Activated CD8-positive, alpha-beta T cell treated with anti-CD3 and anti-CD28 coated beads, Interleukin-2, amount 10 ng/mL, durations not matched to agents 7 days and 5 days (primary cell): Measurements from ENCODE around the gene RMRP. TPM values are rescaled to one million over a fixed set of nuclear protein-coding genes. Genes with fewer than 3 reads are reported as not detected.

Experiments
- ATAC-seq: fragments of 150-1000 bp; cut with Tn5 transposase; one replicate; pipeline ENCODE4 v1.10.0; 2021; ENCODE audit warnings: moderate library complexity
- CTCF ChIA-PET: fragments of 350-600 bp; sonication (Branson Sonifier 250); formaldehyde crosslinking; loops from one replicate; lab custom pipeline; 2021; ENCODE audit warnings: antibody characterized with exemption; lab: Charles Lee
- POLR2A ChIA-PET: fragments of 350-600 bp; sonication (Branson Sonifier 250); formaldehyde crosslinking; loops from one replicate; lab custom pipeline; 2021; ENCODE audit warnings: antibody characterized with exemption; lab: Charles Lee
- DNase-seq: peaks from one replicate; pipeline ENCODE4 v3.0.0-alpha.2; 2020
- H3K27ac Mint-ChIP-seq: one replicate; pipeline ENCODE4 v1.8.0; 2021; ENCODE audit warnings: mild to moderate bottlenecking, mixed read lengths
- H3K27me3 Mint-ChIP-seq: one replicate; pipeline ENCODE4 v1.8.0; 2021; ENCODE audit warnings: low read depth, mixed read lengths
- H3K36me3 Mint-ChIP-seq: one replicate; pipeline ENCODE4 v1.8.0; 2021; ENCODE audit warnings: low read depth, mixed read lengths
- H3K4me1 Mint-ChIP-seq: one replicate; pipeline ENCODE4 v1.8.0; 2021; ENCODE audit warnings: low read depth, mixed read lengths
- H3K4me3 Mint-ChIP-seq: one replicate; pipeline ENCODE4 v1.8.0; 2021; ENCODE audit warnings: mild to moderate bottlenecking, mixed read lengths
- H3K9me3 Mint-ChIP-seq: one replicate; pipeline ENCODE4 v1.8.0; 2022; ENCODE audit warnings: mixed read lengths; ENCODE audit not compliant: insufficient read depth
- total RNA-seq, 2 experiments: library from RNA; stranded (reverse); gene quantifications; one replicate each; pipeline ENCODE4 v1.2.3, GENCODE V29; 2021

Gene RMRP
- total RNA-seq, 2 experiments from 2014 or later = 7,126 to 12,592 TPM

GRCh38 chr9:35628389-35628991 lies 29.3 kb downstream of the RMRP start:
- H3K27me3 Mint-ChIP-seq = no peaks in the 10 kb centered on the region
- DNase-seq = no peak
- no peaks in the 10 kb centered on the region for H3K9me3 Mint-ChIP-seq
- ATAC-seq = no peak
- ChIA-PET CTCF (interaction anchor here (1.0 to 8.2 kb wide), 7 partner anchors 9 to 107 kb away, joined by 3 to 33 read pairs (median 11); partner anchors contain the start of genes CCDC107 and RMRP), POLR2A (no interaction called here)
- H3K4me1 Mint-ChIP-seq = peaks cover 16% of the 10 kb centered on the region
- no peak overlapping the region for H3K4me3 Mint-ChIP-seq
- no peaks in the 10 kb centered on the region for H3K36me3 Mint-ChIP-seq
- H3K27ac Mint-ChIP-seq = no peak overlapping the region

- no peak for ATAC-seq
- no peak for DNase-seq
- ChIA-PET CTCF (interaction anchor here (8.2 kb wide), 1 partner anchor 19 kb away, joined by 33 read pairs; no protein-coding TSS in a partner anchor), POLR2A (no interaction called here)
- Mint-ChIP-seq H3K36me3 (no peaks in the 10 kb centered on the region), H3K27me3 (no peaks in the 10 kb centered on the region), H3K4me3 (no peak overlapping the region), H3K4me1 (peaks cover 16% of the 10 kb centered on the region), H3K9me3 (no peaks in the 10 kb centered on the region), H3K27ac (no peak overlapping the region)
These were observed 30.2 kb downstream of the RMRP start for GRCh38 chr9:35627575-35627974.

GRCh38 chr9:35619800-35620158 lies 38.0 kb downstream of the RMRP start:
- peaks cover 66% of the 10 kb centered on the region for H3K4me1 Mint-ChIP-seq
- H3K36me3 Mint-ChIP-seq = peaks cover 2% of the 10 kb centered on the region
- no peaks in the 10 kb centered on the region for H3K9me3 Mint-ChIP-seq
- ATAC-seq = peak; percentile 37
- peak overlapping the region; percentile 92 for H3K27ac Mint-ChIP-seq
- no peaks in the 10 kb centered on the region for H3K27me3 Mint-ChIP-seq
- POLR2A ChIA-PET = interaction anchor here (0.6 to 8.8 kb wide), 11 partner anchors 15 to 192 kb away, joined by 3 to 122 read pairs (median 4); partner anchors contain the start of genes ARHGEF39, CCDC107, GBA2 and RGP1
- peak overlapping the region; percentile 79 for H3K4me3 Mint-ChIP-seq
- CTCF ChIA-PET = interaction anchor here (0.8 to 11.8 kb wide), 16 partner anchors 9 to 170 kb away, joined by 3 to 272 read pairs (median 10); partner anchors contain the start of genes ARHGEF39, CCDC107, RMRP and SIT1
- no peak for DNase-seq

- Mint-ChIP-seq H3K36me3 (peaks cover 4% of the 10 kb centered on the region), H3K27me3 (no peaks in the 10 kb centered on the region), H3K4me1 (peaks cover 66% of the 10 kb centered on the region), H3K4me3 (peak overlapping the region; percentile 79), H3K27ac (peak overlapping the region; percentile 92), H3K9me3 (no peaks in the 10 kb centered on the region)
- ATAC-seq (peak; percentile 71), DNase-seq (peak; percentile 89)
- ChIA-PET CTCF (interaction anchor here (0.8 to 11.8 kb wide), 14 partner anchors 8 to 171 kb away, joined by 3 to 272 read pairs (median 10); partner anchors contain the start of genes ARHGEF39, CCDC107, RMRP and SIT1), POLR2A (interaction anchor here (0.6 to 8.8 kb wide), 12 partner anchors 14 to 193 kb away, joined by 3 to 122 read pairs (median 4); partner anchors contain the start of genes ARHGEF39, CCDC107, GBA2 and RGP1)
These were observed 38.7 kb downstream of the RMRP start for GRCh38 chr9:35618854-35619799.

- DNase-seq (no peak), ATAC-seq (no peak)
- ChIA-PET CTCF (interaction anchor here (1.2 to 11.8 kb wide), 8 partner anchors 10 to 109 kb away, joined by 3 to 272 read pairs (median 25); partner anchors contain the start of genes ARHGEF39, CCDC107, RMRP and SIT1), POLR2A (interaction anchor here (1.0 to 8.8 kb wide), 3 partner anchors 15 to 30 kb away, joined by 3 to 122 read pairs (median 4); partner anchors contain the start of gene SIT1)
- H3K4me3 Mint-ChIP-seq = peak within 1 kb of the TSS; percentile 79
- H3K4me1 Mint-ChIP-seq = peaks cover 66% of the 10 kb centered on the region
- peaks cover 4% of the 10 kb centered on the region for H3K36me3 Mint-ChIP-seq
- H3K27me3 Mint-ChIP-seq = no peaks in the 10 kb centered on the region
- H3K9me3 Mint-ChIP-seq = no peaks in the 10 kb centered on the region
- peak within 1 kb of the TSS; percentile 92 for H3K27ac Mint-ChIP-seq
These were observed 39.5 kb downstream of the RMRP start, which contains the start of gene CD72 for GRCh38 chr9:35618325-35618727. TSS of gene CD72 (minus strand) at chr9:35618413. CDS start at chr9:35618303, 110 bp downstream.

GRCh38 chr9:35617548-35617947 lies 40.3 kb downstream of the RMRP start:
- Mint-ChIP-seq H3K27ac (peak overlapping the region; percentile 92), H3K36me3 (peaks cover 5% of the 10 kb centered on the region), H3K4me3 (peak overlapping the region; percentile 79), H3K4me1 (peaks cover 66% of the 10 kb centered on the region), H3K9me3 (no peaks in the 10 kb centered on the region), H3K27me3 (no peaks in the 10 kb centered on the region)
- no peak for DNase-seq
- ChIA-PET POLR2A (interaction anchor here (1.3 to 8.8 kb wide), 5 partner anchors 21 to 41 kb away, joined by 4 to 122 read pairs (median 5); partner anchors contain the start of genes CCDC107, RMRP and SIT1), CTCF (interaction anchor here (0.7 to 11.8 kb wide), 18 partner anchors 8 to 285 kb away, joined by 3 to 272 read pairs (median 6); partner anchors contain the start of genes ARHGEF39, CCDC107, CREB3 and GBA2)
- ATAC-seq = no peak

- POLR2A ChIA-PET = interaction anchor here (1.2 to 8.8 kb wide), 6 partner anchors 21 to 514 kb away, joined by 4 to 122 read pairs (median 5); partner anchors contain the start of genes CCDC107, RMRP, SIT1 and STOML2
- H3K4me1 Mint-ChIP-seq = peaks cover 62% of the 10 kb centered on the region
- ATAC-seq = peak; percentile 65
- H3K36me3 Mint-ChIP-seq = peaks cover 9% of the 10 kb centered on the region
- peak overlapping the region; percentile 79 for H3K4me3 Mint-ChIP-seq
- DNase-seq = peak; percentile 78
- CTCF ChIA-PET = interaction anchor here (0.7 to 11.8 kb wide), 18 partner anchors 8 to 286 kb away, joined by 3 to 272 read pairs (median 6); partner anchors contain the start of genes ARHGEF39, CCDC107, CREB3 and GBA2
- no peaks in the 10 kb centered on the region for H3K9me3 Mint-ChIP-seq
- H3K27me3 Mint-ChIP-seq = no peaks in the 10 kb centered on the region
- peak overlapping the region; percentile 92 for H3K27ac Mint-ChIP-seq
These were observed 40.9 kb downstream of the RMRP start for GRCh38 chr9:35616681-35617459.

GRCh38 chr9:35615981-35616680 lies 41.7 kb downstream of the RMRP start:
- H3K36me3 Mint-ChIP-seq = peaks cover 15% of the 10 kb centered on the region
- POLR2A ChIA-PET = interaction anchor here (0.9 to 8.8 kb wide), 7 partner anchors 11 to 513 kb away, joined by 3 to 122 read pairs (median 4); partner anchors contain the start of genes CCDC107, CREB3, RMRP and SIT1
- no peak for DNase-seq
- H3K27me3 Mint-ChIP-seq = no peaks in the 10 kb centered on the region
- CTCF ChIA-PET = interaction anchor here (0.7 to 11.8 kb wide), 17 partner anchors 8 to 287 kb away, joined by 3 to 272 read pairs (median 6); partner anchors contain the start of genes ARHGEF39, CCDC107, CREB3 and GBA2
- H3K9me3 Mint-ChIP-seq = no peaks in the 10 kb centered on the region
- peaks cover 61% of the 10 kb centered on the region for H3K4me1 Mint-ChIP-seq
- no peak for ATAC-seq
- H3K4me3 Mint-ChIP-seq = peak overlapping the region; percentile 79
- H3K27ac Mint-ChIP-seq = peak overlapping the region; percentile 92

GRCh38 chr9:35612843-35613242 lies 45.0 kb downstream of the RMRP start:
- Mint-ChIP-seq H3K27ac (no peak overlapping the region), H3K9me3 (no peaks in the 10 kb centered on the region), H3K4me3 (no peak overlapping the region), H3K36me3 (peaks cover 31% of the 10 kb centered on the region), H3K27me3 (no peaks in the 10 kb centered on the region), H3K4me1 (peaks cover 32% of the 10 kb centered on the region)
- DNase-seq (no peak), ATAC-seq (no peak)
- POLR2A ChIA-PET = interaction anchor here (1.4 to 8.8 kb wide), 2 partner anchors 35 to 137 kb away, joined by 3 to 122 read pairs; partner anchors contain the start of genes GBA2, RGP1 and SIT1
- CTCF ChIA-PET = interaction anchor here (0.6 to 11.8 kb wide), 9 partner anchors 9 to 912 kb away, joined by 3 to 272 read pairs (median 12); partner anchors contain the start of genes ARHGEF39, CCDC107, CREB3 and RMRP
